T-helper 2 cell treated with Interferon-gamma antibody and Interleukin-4, amounts not matched to agents 100 ng/mL and 5 ng/mL, for 36 hours (primary cell): ENCODE data around the gene IL15RA. TPM values are rescaled to one million over a fixed set of nuclear protein-coding genes. Genes with fewer than 3 reads are reported as not detected.
"Not testable (repeated sequence)": the region's sequence is repeated elsewhere in the genome, so short reads cannot be mapped to it uniquely, and the experiment has no call there.

ENCODE experiments used
- intact Hi-C: fragments of 100-400 bp; cut with micrococcal nuclease; formaldehyde crosslinking; loops from one replicate; pipeline ENCODE4 v1.15.1; 2023
- total RNA-seq: library from RNA; stranded (reverse); gene quantifications from 2 replicates; pipeline ENCODE4 v1.2.3, GENCODE V29; 2022

Gene IL15RA
- total RNA-seq, 1 donor from 2014 or later, result 23.1 TPM

GRCh38 chr10:5971315-5971832 lies 6.0 kb downstream of the IL15RA start:
- intact Hi-C loops, result no loop called here

GRCh38 chr10:5970527-5970926 lies 6.8 kb downstream of the IL15RA start:
- intact Hi-C loops, result no loop called here

- intact Hi-C loops, result no loop called here
Observed at GRCh38 chr10:5970066-5970465, 7.3 kb downstream of the IL15RA start.

GRCh38 chr10:5968681-5969453 lies 8.5 kb downstream of the IL15RA start:
- intact Hi-C loops, result no loop called here

- intact Hi-C loops, result no loop called here
Observed at GRCh38 chr10:5968037-5968680, 9.2 kb downstream of the IL15RA start.

GRCh38 chr10:5965266-5965665 lies 12.1 kb downstream of the IL15RA start:
- intact Hi-C loops, result no loop called here

GRCh38 chr10:5964736-5965135 lies 12.6 kb downstream of the IL15RA start:
- intact Hi-C loops, result no loop called here

GRCh38 chr10:5963591-5963990 lies 13.8 kb downstream of the IL15RA start:
- intact Hi-C loops, result no loop called here

- intact Hi-C loops, result no loop called here
Observed at GRCh38 chr10:5963071-5963470, 14.3 kb downstream of the IL15RA start.

GRCh38 chr10:5962358-5962940 lies 14.9 kb downstream of the IL15RA start:
- intact Hi-C loops, result not testable (repeated sequence)

- intact Hi-C loops, result no loop called here
Observed at GRCh38 chr10:5961405-5962100, 15.8 kb downstream of the IL15RA start.

GRCh38 chr10:5960973-5961275 lies 16.4 kb downstream of the IL15RA start:
- intact Hi-C loops, result not testable (repeated sequence)

- intact Hi-C loops, result no loop called here
Observed at GRCh38 chr10:5960070-5960972, 17.0 kb downstream of the IL15RA start.

- intact Hi-C loops, result no loop called here
Observed at GRCh38 chr10:5959581-5960069, 17.7 kb downstream of the IL15RA start.

- intact Hi-C loops, result no loop called here
Observed at GRCh38 chr10:5959142-5959541, 18.2 kb downstream of the IL15RA start.

- intact Hi-C loops, result no loop called here
Observed at GRCh38 chr10:5958675-5959074, 18.7 kb downstream of the IL15RA start.

GRCh38 chr10:5958077-5958476 lies 19.3 kb downstream of the IL15RA start:
- intact Hi-C loops, result no loop called here

GRCh38 chr10:5956146-5956936 lies 21.0 kb downstream of the IL15RA start:
- intact Hi-C loops, result no loop called here

- intact Hi-C loops, result no loop called here
Observed at GRCh38 chr10:5953676-5954075, 23.7 kb downstream of the IL15RA start.
